ENCODE results near the gene TAS1R1.
A peak's percentile ranks its signal among the peaks of the same experiment; 100 is the strongest.

Gene TAS1R1

DNA sequence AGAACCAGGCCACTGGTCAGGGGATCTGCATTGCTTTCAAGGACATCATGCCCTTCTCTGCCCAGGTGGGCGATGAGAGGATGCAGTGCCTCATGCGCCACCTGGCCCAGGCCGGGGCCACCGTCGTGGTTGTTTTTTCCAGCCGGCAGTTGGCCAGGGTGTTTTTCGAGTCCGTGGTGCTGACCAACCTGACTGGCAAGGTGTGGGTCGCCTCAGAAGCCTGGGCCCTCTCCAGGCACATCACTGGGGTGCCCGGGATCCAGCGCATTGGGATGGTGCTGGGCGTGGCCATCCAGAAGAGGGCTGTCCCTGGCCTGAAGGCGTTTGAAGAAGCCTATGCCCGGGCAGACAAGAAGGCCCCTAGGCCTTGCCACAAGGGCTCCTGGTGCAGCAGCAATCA is 19.7 kb downstream of the TAS1R1 start:
- no peak for DNase-seq

GRCh38 chr1:6577831-6578525 is 22.9 kb downstream of the TAS1R1 start:
- no peak for DNase-seq

DNA sequence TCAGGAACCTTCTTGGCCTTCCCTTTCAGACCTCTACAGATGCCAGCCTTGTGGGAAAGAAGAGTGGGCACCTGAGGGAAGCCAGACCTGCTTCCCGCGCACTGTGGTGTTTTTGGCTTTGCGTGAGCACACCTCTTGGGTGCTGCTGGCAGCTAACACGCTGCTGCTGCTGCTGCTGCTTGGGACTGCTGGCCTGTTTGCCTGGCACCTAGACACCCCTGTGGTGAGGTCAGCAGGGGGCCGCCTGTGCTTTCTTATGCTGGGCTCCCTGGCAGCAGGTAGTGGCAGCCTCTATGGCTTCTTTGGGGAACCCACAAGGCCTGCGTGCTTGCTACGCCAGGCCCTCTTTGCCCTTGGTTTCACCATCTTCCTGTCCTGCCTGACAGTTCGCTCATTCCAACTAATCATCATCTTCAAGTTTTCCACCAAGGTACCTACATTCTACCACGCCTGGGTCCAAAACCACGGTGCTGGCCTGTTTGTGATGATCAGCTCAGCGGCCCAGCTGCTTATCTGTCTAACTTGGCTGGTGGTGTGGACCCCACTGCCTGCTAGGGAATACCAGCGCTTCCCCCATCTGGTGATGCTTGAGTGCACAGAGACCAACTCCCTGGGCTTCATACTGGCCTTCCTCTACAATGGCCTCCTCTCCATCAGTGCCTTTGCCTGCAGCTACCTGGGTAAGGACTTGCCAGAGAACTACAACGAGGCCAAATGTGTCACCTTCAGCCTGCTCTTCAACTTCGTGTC is 23.7 kb downstream of the TAS1R1 start:
- no peak for DNase-seq

DNA sequence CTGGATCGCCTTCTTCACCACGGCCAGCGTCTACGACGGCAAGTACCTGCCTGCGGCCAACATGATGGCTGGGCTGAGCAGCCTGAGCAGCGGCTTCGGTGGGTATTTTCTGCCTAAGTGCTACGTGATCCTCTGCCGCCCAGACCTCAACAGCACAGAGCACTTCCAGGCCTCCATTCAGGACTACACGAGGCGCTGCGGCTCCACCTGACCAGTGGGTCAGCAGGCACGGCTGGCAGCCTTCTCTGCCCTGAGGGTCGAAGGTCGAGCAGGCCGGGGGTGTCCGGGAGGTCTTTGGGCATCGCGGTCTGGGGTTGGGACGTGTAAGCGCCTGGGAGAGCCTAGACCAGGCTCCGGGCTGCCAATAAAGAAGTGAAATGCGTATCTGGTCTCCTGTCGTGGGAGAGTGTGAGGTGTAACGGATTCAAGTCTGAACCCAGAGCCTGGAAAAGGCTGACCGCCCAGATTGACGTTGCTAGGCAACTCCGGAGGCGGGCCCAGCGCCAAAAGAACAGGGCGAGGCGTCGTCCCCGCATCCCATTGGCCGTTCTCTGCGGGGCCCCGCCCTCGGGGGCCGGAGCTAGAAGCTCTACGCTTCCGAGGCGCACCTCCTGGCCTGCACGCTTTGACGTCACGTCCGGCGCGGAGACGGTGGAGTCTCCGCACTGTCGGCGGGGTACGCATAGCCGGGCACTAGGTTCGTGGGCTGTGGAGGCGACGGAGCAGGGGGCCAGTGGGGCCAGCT is 24.4 kb downstream of the TAS1R1 start, which contains the start of gene ZBTB48:
ZBTB48 (plus strand) TSS at position 621 of the 745 bp plus-strand sequence. CDS start 616 bp downstream, outside the sequence.
- DNase-seq: peak; percentile 97

- DNase-seq: no peak
These were observed 25.0 kb downstream of the TAS1R1 start for GRCh38 chr1:6580119-6580592.

GRCh38 chr1:6580593-6581409 is 25.7 kb downstream of the TAS1R1 start:
- DNase-seq: no peak

DNA sequence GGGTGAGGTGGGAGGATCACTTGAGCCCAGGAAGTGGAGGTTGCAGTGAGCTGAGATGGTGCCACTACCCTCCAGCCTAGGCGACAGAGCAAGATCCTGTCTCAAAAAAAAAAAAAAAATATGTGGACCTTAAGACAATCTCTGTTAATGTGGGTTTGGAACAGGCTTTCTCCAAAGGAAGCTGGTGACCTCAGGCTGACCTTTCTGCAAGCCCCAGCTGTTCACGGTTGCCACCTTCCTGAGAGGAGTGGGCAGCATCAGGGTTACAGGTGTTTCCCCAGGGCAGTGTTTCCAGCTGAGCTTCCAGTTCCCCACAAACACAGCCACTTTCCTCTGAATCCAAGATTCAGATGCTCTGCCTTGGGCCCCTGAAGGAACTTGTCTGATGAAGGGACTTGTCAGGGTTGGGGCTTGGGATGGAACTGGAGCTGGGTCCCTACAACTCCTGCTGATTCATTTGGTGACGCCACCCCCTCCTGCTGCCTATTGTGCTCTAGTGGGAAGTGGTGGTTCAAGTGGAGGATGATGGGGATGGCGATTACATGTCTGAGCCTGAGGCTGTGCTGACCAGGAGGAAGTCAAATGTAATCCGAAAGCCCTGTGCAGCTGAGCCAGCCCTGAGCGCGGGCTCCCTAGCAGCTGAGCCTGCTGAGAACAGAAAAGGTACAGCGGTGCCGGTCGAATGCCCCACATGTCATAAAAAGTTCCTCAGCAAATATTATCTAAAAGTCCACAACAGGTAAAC is 26.6 kb downstream of the TAS1R1 start:
- DNase-seq: no peak

DNA sequence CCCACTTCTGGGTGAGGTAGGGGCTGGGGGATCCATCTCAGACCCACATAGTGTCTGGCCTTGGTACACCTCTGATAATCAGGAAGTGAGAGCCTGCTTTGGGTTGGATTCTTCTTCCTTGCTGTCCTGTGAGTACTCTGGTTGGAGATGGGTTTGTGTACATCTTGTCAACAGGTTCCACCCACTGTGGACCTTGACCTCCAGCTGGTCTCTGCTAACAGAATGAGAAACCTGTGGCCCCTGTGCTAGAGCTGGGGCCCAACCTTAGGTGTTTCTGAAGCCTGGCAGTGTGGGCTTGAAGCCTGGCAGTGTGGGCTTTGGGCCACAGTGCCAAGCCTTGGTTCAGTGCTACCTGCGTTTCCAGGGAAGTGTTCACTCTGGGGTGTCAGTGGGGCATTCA is 27.3 kb downstream of the TAS1R1 start:
- DNase-seq: no peak

DNA sequence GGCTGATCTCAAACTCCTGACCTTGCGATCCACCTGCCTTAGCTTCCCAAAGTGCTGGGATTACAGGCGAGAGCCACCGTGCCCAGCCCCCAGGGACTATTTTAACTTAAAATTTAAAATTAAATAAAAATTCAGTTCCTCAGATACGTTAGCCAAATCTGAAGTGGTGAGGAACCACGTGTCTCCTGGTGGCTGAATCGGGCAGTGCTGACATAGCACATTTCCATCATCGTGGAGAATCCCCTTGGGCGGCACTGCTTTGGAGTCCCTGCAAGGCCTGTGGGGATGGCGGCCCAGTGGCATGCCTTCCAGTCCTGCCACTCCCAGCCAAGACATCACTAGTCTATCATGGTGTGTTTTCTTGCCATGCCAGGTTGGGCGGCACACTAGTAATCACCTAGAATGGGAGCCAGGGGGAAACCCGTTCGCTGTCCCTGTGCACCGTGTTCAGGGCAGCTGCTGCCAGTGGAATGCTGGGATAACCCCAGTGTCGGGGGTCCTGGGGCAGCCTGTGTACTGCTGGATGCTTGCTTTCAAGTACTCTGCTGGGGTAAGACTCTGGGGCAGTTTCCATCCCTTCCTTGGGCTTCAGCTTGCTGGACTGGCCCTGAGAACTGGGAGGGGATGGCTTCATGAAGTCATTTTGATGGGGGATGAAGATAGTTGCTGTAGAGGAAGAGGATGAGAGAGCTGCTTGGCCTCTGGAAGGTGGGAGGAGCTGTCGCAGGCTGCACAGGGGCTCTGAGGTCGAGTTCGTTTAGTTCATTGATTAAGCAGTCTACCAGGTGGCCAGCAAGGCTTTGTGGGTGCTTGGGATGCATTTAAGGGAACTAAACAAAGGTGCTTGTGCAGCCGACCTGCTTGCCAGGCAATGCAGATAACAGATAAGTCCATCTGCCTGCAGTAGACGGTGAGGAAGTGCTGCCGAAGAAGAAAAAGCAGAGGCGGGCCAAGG is 29.3 kb downstream of the TAS1R1 start:
- DNase-seq: no peak

DNA sequence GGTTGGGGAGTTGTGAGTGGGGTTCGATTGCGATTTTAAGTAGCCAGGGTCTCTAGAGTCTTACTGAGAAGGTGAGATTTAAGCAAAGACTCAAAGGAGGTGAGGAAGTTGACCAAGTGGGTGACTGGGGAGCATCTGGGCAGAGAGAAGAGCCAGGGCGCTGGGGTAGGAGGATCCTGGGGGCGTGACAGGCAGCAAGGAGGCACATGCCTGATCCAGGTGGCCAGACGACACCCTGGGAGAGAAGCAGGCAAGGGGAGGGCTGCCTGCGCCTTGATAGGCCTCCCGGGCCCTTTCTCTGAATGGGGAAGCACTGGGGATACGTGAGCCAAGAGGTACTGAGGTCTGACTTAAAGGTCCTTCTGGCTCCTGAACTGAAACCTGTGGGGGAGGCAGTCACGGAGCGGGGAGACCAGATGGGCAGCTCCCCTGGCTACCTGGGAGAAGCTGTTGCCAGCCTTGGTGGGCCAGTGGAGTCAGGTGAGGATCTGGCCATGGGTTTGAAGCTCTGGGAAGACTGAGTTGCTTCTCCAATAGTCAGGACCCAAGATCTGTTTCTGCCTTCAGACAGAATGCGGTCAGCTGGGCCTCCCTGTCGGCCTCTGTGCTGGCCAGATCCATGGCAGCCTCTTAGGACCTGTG is 30.1 kb downstream of the TAS1R1 start:
- no peak for DNase-seq

GRCh38 chr1:6585841-6586240 is 30.7 kb downstream of the TAS1R1 start:
- DNase-seq: no peak

DNA sequence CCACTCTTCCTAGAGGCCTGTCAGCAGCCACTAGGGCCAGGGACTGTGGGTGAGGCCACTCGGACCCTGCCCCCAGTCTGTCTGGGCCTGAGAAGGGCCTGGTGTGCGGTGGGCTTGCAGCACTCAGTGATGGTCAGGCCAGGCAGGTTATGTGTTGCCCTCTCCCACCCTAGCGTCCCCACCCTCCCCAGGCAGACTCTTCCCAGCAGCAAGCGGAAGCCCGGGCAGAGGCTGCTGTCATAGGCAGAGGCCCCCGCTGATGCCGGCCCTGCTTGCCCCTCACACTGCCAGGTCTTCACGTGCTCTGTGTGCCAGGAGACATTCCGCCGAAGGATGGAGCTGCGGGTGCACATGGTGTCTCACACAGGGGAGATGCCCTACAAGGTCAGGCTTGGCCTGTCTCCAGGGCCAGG is 31.3 kb downstream of the TAS1R1 start:
- DNase-seq: no peak

- DNase-seq: no peak
These were observed 32.3 kb downstream of the TAS1R1 start for GRCh38 chr1:6587261-6588005.

DNA sequence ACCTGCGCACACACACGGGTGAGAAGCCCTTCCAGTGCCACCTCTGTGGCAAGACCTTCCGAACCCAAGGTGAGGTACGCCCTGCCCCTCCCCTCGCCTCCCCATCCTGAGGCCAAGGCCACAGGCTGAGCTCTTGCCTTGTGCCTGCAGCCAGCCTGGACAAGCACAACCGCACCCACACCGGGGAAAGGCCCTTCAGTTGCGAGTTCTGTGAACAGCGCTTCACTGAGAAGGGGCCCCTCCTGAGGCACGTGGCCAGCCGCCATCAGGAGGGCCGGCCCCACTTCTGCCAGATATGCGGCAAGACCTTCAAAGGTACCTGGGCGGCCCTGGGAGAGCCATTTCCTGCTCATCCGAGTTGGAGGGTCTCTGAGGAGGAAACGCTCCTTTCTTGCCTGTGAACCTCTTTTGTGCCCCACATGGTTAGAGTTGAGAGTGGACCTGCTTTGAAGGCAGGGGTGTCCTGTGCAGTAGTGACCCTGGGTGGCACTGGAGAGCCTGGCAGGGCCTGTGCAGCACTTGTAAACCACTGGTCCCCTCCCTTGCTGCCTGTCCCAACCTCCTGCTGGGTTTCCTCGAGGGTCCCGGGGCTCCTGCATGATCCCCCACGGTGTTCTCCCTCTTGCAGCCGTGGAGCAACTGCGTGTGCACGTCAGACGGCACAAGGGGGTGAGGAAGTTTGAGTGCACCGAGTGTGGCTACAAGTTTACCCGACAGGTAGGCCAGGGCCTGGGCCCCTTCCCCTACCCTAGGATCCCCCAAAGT is 33.2 kb downstream of the TAS1R1 start:
- no peak for DNase-seq

DNA sequence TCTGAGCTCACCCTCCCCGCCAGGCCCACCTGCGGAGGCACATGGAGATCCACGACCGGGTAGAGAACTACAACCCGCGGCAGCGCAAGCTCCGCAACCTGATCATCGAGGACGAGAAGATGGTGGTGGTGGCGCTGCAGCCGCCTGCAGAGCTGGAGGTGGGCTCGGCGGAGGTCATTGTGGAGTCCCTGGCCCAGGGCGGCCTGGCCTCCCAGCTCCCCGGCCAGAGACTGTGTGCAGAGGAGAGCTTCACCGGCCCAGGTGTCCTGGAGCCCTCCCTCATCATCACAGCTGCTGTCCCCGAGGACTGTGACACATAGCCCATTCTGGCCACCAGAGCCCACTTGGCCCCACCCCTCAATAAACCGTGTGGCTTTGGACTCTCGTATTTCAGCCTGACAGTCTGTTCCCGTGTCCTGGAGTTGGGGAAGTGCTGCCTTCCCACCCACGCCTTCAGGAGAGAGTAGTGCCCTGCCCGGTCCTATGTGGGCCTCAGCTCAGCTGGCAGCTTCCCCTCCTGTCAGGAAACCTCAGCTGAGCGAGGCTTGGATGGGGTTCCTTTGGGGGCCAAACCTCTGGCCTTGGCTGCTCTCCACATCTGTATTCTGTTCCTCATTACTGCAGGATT is 33.9 kb downstream of the TAS1R1 start:
- no peak for DNase-seq

- no peak for DNase-seq
These were observed 34.9 kb downstream of the TAS1R1 start for GRCh38 chr1:6590046-6590445.

GRCh38 chr1:6591222-6591621 is 36.1 kb downstream of the TAS1R1 start:
- no peak for DNase-seq

- no peak for DNase-seq
These were observed 36.5 kb downstream of the TAS1R1 start for GRCh38 chr1:6591644-6592043.
